ENCODE results near the gene ADCY1.

Gene ADCY1

GRCh38 chr7:45576249-45576929, 2.2 kb downstream of the ADCY1 start:
- DNase-seq (ENCODE audit: low read depth in 2 of 2): no peak

GRCh38 chr7:45578022-45578421, 3.9 kb downstream of the ADCY1 start:
- DNase-seq (ENCODE audit: low read depth in 2 of 2): no peak

GRCh38 chr7:45578467-45578866, 4.3 kb downstream of the ADCY1 start:
- DNase-seq (ENCODE audit: low read depth in 2 of 2): no peak

- DNase-seq (ENCODE audit: low read depth in 2 of 2): no peak
Observed at GRCh38 chr7:45579391-45579801, 5.2 kb downstream of the ADCY1 start.

GRCh38 chr7:45580053-45580872, 6.1 kb downstream of the ADCY1 start:
- no peak for DNase-seq (ENCODE audit: low read depth in 2 of 2)

GRCh38 chr7:45581271-45581780, 7.2 kb downstream of the ADCY1 start:
- no peak for DNase-seq (ENCODE audit: low read depth in 2 of 2)

- no peak for DNase-seq (ENCODE audit: low read depth in 2 of 2)
Observed at GRCh38 chr7:45582136-45582749, 8.1 kb downstream of the ADCY1 start.

GRCh38 chr7:45582868-45583277, 8.7 kb downstream of the ADCY1 start:
- DNase-seq (ENCODE audit: low read depth in 2 of 2): no peak

GRCh38 chr7:45583296-45583695, 9.1 kb downstream of the ADCY1 start:
- no peak for DNase-seq (ENCODE audit: low read depth in 2 of 2)

- no peak for DNase-seq (ENCODE audit: low read depth in 2 of 2)
Observed at GRCh38 chr7:45584261-45585210, 10.4 kb downstream of the ADCY1 start.

GRCh38 chr7:45585628-45586027, 11.5 kb downstream of the ADCY1 start:
- no peak for DNase-seq (ENCODE audit: low read depth in 2 of 2)

- no peak for DNase-seq (ENCODE audit: low read depth in 2 of 2)
Observed at GRCh38 chr7:45586542-45587520, 12.7 kb downstream of the ADCY1 start.

GRCh38 chr7:45588466-45588865, 14.3 kb downstream of the ADCY1 start:
- DNase-seq (ENCODE audit: low read depth in 2 of 2): no peak

GRCh38 chr7:45589061-45589460, 14.9 kb downstream of the ADCY1 start:
- DNase-seq (ENCODE audit: low read depth in 2 of 2): no peak

- no peak for DNase-seq (ENCODE audit: low read depth in 2 of 2)
Observed at GRCh38 chr7:45589915-45590678, 15.9 kb downstream of the ADCY1 start.

- no peak for DNase-seq (ENCODE audit: low read depth in 2 of 2)
Observed at GRCh38 chr7:45590679-45591057, 16.5 kb downstream of the ADCY1 start.

GRCh38 chr7:45591101-45591906, 17.1 kb downstream of the ADCY1 start:
- no peak for DNase-seq (ENCODE audit: low read depth in 2 of 2)

- no peak for DNase-seq (ENCODE audit: low read depth in 2 of 2)
Observed at GRCh38 chr7:45592230-45592991, 18.2 kb downstream of the ADCY1 start.
